Measurements from ENCODE around the gene OR52J3. TPM values are rescaled to one million over a fixed set of nuclear protein-coding genes. Genes with fewer than 3 reads are reported as not detected.

The OR52J3 gene
- total RNA-seq, 2 donors from 2014 or later: not detected

DNA sequence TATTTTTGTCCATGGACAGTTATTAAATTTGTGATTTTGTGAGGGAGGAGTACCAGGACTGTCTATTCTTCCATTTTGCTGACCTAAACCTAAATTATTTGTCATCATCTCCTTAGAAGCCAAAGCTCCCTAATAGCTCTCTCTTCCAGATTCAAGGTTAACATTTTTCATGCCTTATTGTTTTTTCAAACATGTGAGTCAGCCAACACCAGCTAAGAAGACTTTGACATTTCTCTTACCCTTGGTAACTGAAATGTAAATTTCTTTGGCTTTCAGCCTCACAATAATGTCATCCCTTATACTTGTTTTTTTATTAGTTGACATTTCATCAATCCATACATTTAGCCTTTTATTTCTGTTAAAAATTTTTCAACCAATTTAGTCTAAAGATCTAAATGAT, 42.2 kb downstream of the OR52J3 start:
- no peak for DNase-seq (ENCODE audit: low spot score)
- intact Hi-C loops (cut with DNase I): no loop called here

DNA sequence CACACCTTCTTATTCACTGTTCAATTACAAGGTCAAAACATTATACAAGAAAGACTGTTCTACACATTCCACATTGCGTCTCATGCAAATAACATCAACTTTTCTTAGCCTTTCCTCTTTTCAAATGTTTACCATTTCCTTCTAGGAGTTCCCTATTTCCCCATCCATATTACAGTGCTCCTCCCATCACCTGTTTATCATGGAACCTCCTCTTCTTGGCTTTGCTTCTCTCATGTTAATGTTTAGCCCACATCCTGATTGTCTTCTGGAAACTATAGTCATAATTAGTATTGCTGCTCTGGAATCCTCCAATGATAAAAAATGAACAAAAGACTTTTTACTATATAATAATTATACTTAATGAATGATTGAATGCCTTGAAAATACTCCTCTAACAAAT, 44.3 kb downstream of the OR52J3 start:
- intact Hi-C loops (cut with DNase I): no loop called here
- DNase-seq (ENCODE audit: low spot score): no peak

DNA sequence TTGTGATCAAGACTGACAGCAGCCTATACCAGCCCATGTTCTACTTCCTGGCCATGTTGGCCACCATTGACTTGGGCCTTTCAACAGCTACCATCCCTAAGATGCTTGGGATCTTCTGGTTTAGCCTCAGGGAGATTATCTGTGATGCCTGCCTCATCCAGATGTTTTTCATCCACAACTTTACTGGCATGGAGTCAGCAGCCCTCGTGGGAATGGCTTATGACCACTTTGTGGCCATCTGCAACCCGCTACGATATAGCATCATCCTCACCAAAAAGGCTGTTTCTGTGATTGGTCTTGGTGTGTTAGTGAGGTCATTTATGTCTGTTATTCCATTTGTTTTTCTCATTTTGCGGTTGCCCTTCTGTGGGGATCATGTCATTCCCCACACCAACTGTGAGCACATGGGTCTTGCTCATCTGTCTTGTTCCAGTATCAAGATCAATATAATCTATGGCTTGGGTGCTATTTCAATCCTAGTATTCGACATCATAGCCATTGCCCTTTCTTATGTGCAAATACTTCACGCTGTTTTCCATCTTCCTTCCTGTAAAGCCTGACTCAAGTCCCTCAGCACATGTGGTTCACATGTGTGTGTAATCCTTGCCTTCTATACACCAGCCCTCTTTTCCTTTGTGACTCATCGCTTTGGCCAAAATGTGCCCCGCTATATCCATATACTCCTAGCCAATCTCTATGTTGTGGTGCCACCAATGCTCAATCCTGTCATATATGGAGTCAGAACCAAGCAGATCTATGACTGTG, 46.7 kb downstream of the OR52J3 start:
- no peak for DNase-seq (ENCODE audit: low spot score)
- intact Hi-C loops (cut with DNase I): no loop called here

DNA sequence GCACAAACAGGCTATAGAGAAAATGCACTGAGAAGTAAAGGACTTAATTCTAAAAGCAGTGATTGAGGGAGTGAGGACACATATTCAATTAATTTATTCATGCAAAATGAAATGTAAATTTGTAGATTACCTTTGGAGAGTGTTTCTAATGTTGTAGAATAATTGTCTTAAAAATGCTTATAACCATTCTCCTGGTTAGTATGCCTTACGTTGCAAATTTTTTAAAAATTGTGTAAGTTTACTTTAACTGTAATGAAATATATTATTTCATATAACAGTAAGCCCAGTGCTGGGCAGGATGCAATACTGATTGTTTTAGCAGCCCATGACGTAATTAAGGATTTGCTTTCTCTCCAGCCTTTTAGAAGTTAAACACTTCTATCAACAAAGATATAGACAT, 49.7 kb downstream of the OR52J3 start:
- DNase-seq (ENCODE audit: low spot score): no peak
- intact Hi-C loops (cut with DNase I): no loop called here

Other genes starting within 250 kb of the OR52J3 start
- not detected for gene OR52R1, start 242.1 kb upstream of the OR52J3 start, total RNA-seq
- not detected for gene OR51F2, start 225.2 kb upstream of the OR52J3 start, total RNA-seq
- gene OR51S1, start 197.3 kb upstream of the OR52J3 start, total RNA-seq: not detected
- gene OR51T1, start 164.6 kb upstream of the OR52J3 start, total RNA-seq: not detected
- not detected for gene OR51A7, start 142.7 kb upstream of the OR52J3 start, total RNA-seq
- not detected for gene OR51G2, start 127.2 kb upstream of the OR52J3 start, total RNA-seq
- gene OR51G1, start 122.2 kb upstream of the OR52J3 start, total RNA-seq: not detected
- gene OR51A4, start 98.9 kb upstream of the OR52J3 start, total RNA-seq: not detected
- gene OR51A2, start 90.8 kb upstream of the OR52J3 start, total RNA-seq: not detected
- gene OR51L1, start 51.7 kb upstream of the OR52J3 start, total RNA-seq: not detected
- not detected for gene OR52E2, start 13.1 kb downstream of the OR52J3 start, total RNA-seq
- gene OR52E1, start 23.0 kb downstream of the OR52J3 start, total RNA-seq: not detected
- gene OR52A5, start 91.8 kb downstream of the OR52J3 start, total RNA-seq: not detected
- gene OR52A1, start 108.2 kb downstream of the OR52J3 start, total RNA-seq: not detected
- not detected for gene OR51V1, start 154.2 kb downstream of the OR52J3 start, total RNA-seq
- 1,000 to 10,000 TPM; 1,053 to 3,910 TPM for gene HBB, start 180.5 kb downstream of the OR52J3 start, total RNA-seq
- 1 to 10 TPM; 1.4 to 4.8 TPM for gene HBD, start 188.0 kb downstream of the OR52J3 start, total RNA-seq
- not detected for gene HBG1, start 203.3 kb downstream of the OR52J3 start, total RNA-seq
- under 1 TPM in 1 of 2 donors, not detected in 1; 0.71 TPM for gene HBG2, start 208.3 kb downstream of the OR52J3 start, total RNA-seq
- not detected for gene HBE1, start 223.4 kb downstream of the OR52J3 start, total RNA-seq